Epithelial cell of esophagus (primary cell): ENCODE results near the gene TNNI2.

Experiments
- DNase-seq: peaks from one replicate; pipeline ENCODE4 v3.0.0; 2010; ENCODE audit warnings: low read depth
- H3K4me3 ChIP-seq: 2 replicates; pipeline ENCODE4 v1.5.1; 2011; ENCODE audit warnings: mild to moderate bottlenecking, low read length, control low read depth
- TF ChIP-seq, protein P1 (sequence below): IDR thresholded peaks from 2 replicates; pipeline ENCODE4 v1.5.1; 2011; ENCODE audit warnings: low read depth, mild to moderate bottlenecking, low read length, control low read depth, inconsistent platforms; ENCODE audit not compliant: insufficient read depth; ENCODE audit errors: missing control alignments

TNNI2 gene

DNA sequence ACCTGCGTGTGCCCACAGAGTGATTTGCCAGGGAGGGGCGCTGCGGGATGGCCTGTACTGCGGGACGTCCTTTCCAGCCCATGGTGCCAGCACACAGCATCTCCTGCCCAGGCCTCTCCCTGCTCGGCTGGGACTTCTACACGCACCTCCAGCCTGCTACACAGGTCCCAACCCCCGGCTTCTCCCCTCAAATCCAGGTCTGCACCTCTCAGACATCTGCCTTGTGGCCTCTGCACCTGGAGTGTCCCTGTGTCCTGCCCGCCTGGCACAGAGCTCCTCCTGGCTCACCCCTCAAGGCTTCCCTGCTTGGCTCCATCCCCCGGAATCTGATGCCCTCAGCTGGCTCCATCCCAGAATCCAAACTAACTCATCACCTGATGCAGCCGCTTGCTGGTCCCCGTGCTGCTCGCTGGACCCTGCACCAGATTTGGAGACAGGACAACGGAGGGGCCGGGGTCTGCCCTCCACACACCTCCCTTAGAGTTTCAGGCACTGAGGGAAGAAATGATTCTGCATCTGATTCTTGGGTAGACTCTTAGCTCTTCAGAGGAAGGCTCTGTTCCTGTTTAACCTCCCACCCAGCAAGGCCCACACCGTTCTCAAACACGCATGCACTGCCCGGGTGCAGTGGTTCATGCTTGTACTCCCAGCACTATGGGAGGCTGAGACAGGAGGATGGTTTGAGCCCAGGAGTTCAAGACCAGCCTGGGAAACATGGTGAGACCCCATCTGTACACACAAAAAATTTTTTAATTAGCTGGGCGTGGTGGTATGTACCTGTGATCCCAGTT lies 10.1 kb downstream of the TNNI2 start:
- no peak overlapping the region for H3K4me3 ChIP-seq
- TF ChIP-seq, protein P1, sequence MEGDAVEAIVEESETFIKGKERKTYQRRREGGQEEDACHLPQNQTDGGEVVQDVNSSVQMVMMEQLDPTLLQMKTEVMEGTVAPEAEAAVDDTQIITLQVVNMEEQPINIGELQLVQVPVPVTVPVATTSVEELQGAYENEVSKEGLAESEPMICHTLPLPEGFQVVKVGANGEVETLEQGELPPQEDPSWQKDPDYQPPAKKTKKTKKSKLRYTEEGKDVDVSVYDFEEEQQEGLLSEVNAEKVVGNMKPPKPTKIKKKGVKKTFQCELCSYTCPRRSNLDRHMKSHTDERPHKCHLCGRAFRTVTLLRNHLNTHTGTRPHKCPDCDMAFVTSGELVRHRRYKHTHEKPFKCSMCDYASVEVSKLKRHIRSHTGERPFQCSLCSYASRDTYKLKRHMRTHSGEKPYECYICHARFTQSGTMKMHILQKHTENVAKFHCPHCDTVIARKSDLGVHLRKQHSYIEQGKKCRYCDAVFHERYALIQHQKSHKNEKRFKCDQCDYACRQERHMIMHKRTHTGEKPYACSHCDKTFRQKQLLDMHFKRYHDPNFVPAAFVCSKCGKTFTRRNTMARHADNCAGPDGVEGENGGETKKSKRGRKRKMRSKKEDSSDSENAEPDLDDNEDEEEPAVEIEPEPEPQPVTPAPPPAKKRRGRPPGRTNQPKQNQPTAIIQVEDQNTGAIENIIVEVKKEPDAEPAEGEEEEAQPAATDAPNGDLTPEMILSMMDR, result no peak
- DNase-seq, result no peak

DNA sequence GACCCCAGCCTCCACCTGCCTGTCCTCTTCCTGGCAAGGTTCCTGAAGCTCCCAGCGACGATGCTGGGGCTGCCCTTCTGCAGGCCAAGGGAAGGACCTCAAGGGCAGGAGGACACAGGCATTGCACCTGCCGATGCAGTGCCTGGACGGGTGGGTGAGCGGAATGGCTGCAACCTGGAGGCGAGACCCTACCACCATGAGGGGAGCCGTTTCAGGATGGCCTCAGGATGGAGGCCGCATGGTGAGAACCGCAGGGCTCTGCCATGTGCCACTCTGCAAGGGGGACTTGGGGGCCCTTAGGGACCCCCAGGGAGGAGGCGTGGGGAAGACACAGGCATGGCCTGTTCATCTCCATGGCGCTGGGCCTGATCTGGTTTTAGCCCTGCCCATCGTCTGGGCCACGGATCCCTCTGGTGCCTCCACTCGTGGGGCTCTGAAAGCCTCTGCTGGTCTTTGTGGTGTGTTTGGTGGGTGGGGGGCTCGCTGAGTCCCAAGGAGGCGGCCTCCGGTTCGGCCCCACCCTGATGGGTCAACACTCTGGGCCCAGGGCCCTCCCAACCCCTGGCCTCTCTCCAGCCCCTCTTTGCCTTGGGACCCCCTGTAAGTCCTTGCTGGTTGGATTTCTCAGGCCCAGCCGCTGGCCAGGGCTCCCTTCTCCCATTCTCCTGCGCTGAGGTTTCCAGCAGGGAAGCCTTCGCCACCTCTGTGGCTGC lies 12.8 kb downstream of the TNNI2 start:
- H3K4me3 ChIP-seq, result no peak overlapping the region
- DNase-seq, result no peak
- TF ChIP-seq, protein P1, result no peak

DNA sequence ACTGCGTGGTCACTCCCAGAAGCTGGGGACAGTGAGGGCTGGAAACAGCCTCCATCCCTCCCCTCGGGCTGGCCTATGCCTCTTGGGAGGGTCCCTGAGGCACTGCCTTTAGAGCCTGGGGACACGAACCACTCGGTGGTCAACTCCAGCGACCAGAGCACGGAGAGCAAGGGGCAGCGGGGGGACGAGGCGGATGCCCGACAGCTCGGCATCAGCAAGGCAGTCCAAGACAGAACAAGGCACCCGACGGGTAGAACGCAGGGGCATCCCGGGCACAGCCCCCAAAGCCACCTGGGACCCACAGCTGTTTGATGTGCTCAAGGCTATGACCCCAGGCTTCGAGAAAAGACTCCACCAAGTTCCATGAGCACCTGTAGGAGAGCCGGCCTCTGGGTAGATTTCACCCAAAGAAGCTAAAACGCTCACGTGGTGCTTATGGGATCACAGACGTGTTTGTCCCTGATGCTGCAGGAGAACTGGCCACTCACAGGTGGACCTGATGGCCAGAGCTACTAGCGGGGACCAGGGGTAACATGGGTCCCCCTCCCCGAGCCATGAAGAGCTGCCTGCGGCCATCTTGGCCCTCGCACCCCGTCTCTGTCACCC lies 13.6 kb downstream of the TNNI2 start:
- H3K4me3 ChIP-seq, result no peak overlapping the region
- TF ChIP-seq, protein P1, result no peak
- no peak for DNase-seq

DNA sequence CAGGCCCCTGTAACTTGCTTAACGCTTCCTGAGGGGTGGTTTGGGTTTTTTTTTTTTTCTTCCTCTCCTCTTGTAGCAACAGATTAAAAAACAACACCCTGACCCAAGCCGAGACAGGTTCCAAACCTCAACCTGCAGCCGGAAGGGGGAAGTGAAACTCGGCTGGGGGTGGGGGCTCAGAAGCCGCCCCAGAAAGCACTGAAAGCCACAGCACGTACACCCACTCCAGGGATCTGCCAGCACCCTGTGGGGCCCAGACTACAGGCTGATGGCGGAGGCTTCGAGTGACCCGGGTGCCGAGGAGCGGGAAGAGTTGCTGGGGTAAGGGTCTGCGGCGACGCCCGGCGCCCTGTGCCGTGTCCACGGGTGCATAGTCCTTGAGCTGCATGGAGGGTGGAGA lies 14.1 kb downstream of the TNNI2 start, which contains the start of gene LSP1:
Gene LSP1 (plus strand): TSS at position 208 of the 400 bp plus-strand sequence. CDS start 61 bp downstream, at position 269.
- TF ChIP-seq, protein P1, result no peak
- no peak within 1 kb of the TSS for H3K4me3 ChIP-seq
- no peak for DNase-seq

DNA sequence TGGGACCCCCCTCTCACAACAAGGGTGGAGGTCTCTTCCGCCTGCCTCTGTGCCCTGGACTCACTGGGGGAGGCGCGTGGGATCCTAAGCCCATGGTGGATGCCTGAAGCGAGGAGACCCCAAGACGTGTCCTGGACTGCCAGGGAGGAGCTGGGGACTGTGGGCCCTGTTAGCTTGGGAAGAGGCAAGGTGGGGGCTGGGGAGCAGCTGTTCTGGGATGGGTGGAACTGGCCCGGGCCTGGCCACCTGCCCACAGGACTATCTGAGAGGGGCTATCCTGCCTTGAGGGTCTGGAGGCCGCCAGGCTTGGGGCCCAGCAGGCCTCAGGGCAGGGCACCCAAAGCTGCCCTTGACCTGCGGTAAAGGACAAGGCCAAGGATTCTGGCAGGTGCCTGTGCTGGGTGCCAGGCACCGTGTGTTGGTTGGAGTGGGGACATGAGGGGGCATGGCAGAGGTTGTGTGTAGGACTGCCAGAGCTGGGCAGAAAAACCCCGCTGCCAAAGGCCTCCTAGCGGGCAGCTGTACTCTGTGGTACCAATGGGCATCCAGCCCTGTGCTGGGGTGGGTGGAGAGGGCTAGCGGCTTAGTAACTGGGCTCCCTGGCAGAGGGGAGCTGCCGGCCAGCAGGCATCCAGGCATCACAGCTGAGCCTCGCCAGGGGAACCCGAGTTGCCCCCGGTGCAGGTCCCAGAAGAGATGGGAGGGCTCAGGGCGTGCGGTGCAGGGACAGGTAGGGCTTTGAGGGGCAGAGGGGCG lies 14.8 kb downstream of the TNNI2 start:
- no peak for DNase-seq
- H3K4me3 ChIP-seq, result no peak overlapping the region
- TF ChIP-seq, protein P1, result no peak

DNA sequence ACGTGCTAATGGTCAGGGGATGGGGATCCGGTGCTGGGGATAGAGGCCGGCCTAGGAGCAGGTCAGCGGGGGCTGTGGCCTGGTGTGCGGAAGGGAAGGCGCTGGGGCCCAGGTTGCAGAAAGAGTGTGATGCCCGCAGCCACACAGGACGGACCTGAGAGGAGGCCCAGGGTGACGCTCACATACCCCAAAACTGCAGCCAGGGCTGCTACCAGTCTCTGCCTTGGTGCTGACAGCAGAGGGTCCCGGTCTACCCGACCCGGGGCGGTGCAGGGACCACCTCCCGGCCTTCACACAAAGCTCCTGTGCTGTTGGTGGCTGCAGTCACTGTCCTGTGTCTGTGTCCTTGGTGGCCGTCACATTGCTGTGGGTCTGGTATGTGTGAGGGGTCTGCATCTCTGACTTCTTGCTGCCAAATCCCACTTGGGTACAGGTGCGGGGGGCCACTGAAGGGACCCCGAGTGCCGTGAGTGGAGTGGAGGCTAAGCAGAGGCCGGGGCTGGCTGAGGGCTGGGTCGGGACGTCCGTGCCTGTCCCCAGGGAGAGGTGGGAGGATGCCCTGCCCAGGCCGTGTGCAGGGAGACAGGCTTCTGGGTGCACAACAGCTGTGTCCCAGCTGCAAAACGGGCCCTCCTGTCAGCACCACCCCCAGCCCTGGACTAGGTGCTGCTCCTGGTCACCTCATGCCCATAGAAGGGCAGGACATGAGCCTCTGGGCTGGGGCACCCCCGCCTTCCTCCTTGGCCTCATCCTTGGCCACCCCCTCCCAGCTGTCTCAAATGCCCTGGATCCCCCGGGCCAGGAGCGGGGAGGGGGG lies 15.6 kb downstream of the TNNI2 start:
- TF ChIP-seq, protein P1, result no peak
- no peak for DNase-seq
- no peak overlapping the region for H3K4me3 ChIP-seq
